ENCODE measurements around the gene SAP130. TPM values are rescaled to one million over a fixed set of nuclear protein-coding genes. Genes with fewer than 3 reads are reported as not detected.

The SAP130 gene
- total and polyA plus RNA-seq, 12 donors: 7.0 to 22.7 (median 14.0) TPM

- no peak for TF ChIP-seq CTCF (IDR thresholded peaks at IDR 0.05)
- no peak for TF ChIP-seq POLR2A (IDR thresholded peaks at IDR 0.05)
- Histone ChIP-seq H3K27me3 (no peaks in the 10 kb centered on the region), H3K4me1 (replicated peaks in 1 of 2) (peaks cover 0 to 5% of the 10 kb centered on the region in 2 donors), H3K4me3 (no peak overlapping the region), H3K27ac (no peak overlapping the region), H3K9me3 (replicated peaks in 1 of 3) (no peaks in the 10 kb centered on the region), H3K36me3 (replicated peaks in 1 of 2) (peaks cover 0 to 54% of the 10 kb centered on the region in 2 donors)
- DNase-seq: no peak
- intact Hi-C loops (cut with DNase I): no loop called here
- WGBS, 4 donors: 90 to 94% (median 92%) methylated on average over 5 of the region's 5 CpGs
Observed at GRCh38 chr2:127991742-127992141, 36.1 kb downstream of the SAP130 start.

GRCh38 chr2:127986548-127987079 is 41.2 kb downstream of the SAP130 start:
- Histone ChIP-seq H3K9me3 (replicated peaks in 1 of 3) (no peaks in the 10 kb centered on the region), H3K4me3 (no peak overlapping the region), H3K27me3 (no peaks in the 10 kb centered on the region), H3K27ac (no peak overlapping the region), H3K36me3 (replicated peaks in 1 of 2) (peaks cover 0 to 70% of the 10 kb centered on the region in 2 donors), H3K4me1 (replicated peaks in 1 of 2) (peaks cover 0 to 5% of the 10 kb centered on the region in 2 donors)
- TF ChIP-seq POLR2A (IDR thresholded peaks at IDR 0.05): no peak
- no peak for TF ChIP-seq CTCF (IDR thresholded peaks at IDR 0.05)
- DNase-seq: no peak
- WGBS, 4 donors: 94 to 98% (median 96%) methylated on average over 7 of the region's 7 CpGs
- intact Hi-C loops (cut with DNase I): no loop called here

- intact Hi-C loops (cut with DNase I): no loop called here
- Histone ChIP-seq H3K9me3 (replicated peaks in 1 of 3) (no peaks in the 10 kb centered on the region), H3K27ac (no peak overlapping the region), H3K27me3 (no peaks in the 10 kb centered on the region), H3K36me3 (replicated peaks in 1 of 2) (peaks cover 0 to 70% of the 10 kb centered on the region in 2 donors), H3K4me3 (no peak overlapping the region), H3K4me1 (replicated peaks in 1 of 2) (peaks cover 0 to 5% of the 10 kb centered on the region in 2 donors)
- DNase-seq: no peak
- 89 to 96% (median 95%) methylated on average over 13 of the region's 13 CpGs for WGBS, 4 donors
- TF ChIP-seq POLR2A (IDR thresholded peaks at IDR 0.05) (no peak), CTCF (IDR thresholded peaks at IDR 0.05) (no peak)
Observed at GRCh38 chr2:127985735-127986134, 42.1 kb downstream of the SAP130 start.

GRCh38 chr2:127985026-127985734 is 42.7 kb downstream of the SAP130 start:
- Histone ChIP-seq H3K4me1 (replicated peaks in 1 of 2) (peaks cover 0 to 5% of the 10 kb centered on the region in 2 donors), H3K27ac (no peak overlapping the region), H3K4me3 (no peak overlapping the region), H3K9me3 (replicated peaks in 1 of 3) (no peaks in the 10 kb centered on the region), H3K27me3 (no peaks in the 10 kb centered on the region), H3K36me3 (replicated peaks in 1 of 2) (peaks cover 0 to 70% of the 10 kb centered on the region in 2 donors)
- TF ChIP-seq CTCF (IDR thresholded peaks at IDR 0.05) (no peak), POLR2A (IDR thresholded peaks at IDR 0.05) (no peak)
- WGBS, 4 donors: 93 to 95% (median 94%) methylated on average over 6 of the region's 6 CpGs
- intact Hi-C loops (cut with DNase I): no loop called here
- no peak for DNase-seq

Measured in adrenal gland (tissue), 12 donors.